Left lobe of liver (tissue), 2 donors: Measurements from ENCODE around the gene TRPV2. TPM values are rescaled to one million over a fixed set of nuclear protein-coding genes. Genes with fewer than 3 reads are reported as not detected.

Experiments used
- ATAC-seq: fragments of 200-7000 bp; cut with Tn5 transposase; one replicate; pipeline ENCODE4 v1.9.1; 2020; ENCODE audit warnings: mild to moderate bottlenecking, moderate library complexity
- DNase-seq: peaks from one replicate; pipeline ENCODE4 v3.0.0-alpha.2; 2020; ENCODE audit warnings: low spot score
- total RNA-seq: library from RNA; stranded (reverse); gene quantifications from one replicate; pipeline ENCODE4 v1.2.1, GENCODE V29; 2021
- donor health status: DM: no; HTN: no; CAD: no; lungs with moderate emphysema.
- donor health status: DM: no; HTN: yes; CAD: no.

Gene TRPV2
- total RNA-seq, 1 donor from 2014 or later = 3.1 TPM

DNA sequence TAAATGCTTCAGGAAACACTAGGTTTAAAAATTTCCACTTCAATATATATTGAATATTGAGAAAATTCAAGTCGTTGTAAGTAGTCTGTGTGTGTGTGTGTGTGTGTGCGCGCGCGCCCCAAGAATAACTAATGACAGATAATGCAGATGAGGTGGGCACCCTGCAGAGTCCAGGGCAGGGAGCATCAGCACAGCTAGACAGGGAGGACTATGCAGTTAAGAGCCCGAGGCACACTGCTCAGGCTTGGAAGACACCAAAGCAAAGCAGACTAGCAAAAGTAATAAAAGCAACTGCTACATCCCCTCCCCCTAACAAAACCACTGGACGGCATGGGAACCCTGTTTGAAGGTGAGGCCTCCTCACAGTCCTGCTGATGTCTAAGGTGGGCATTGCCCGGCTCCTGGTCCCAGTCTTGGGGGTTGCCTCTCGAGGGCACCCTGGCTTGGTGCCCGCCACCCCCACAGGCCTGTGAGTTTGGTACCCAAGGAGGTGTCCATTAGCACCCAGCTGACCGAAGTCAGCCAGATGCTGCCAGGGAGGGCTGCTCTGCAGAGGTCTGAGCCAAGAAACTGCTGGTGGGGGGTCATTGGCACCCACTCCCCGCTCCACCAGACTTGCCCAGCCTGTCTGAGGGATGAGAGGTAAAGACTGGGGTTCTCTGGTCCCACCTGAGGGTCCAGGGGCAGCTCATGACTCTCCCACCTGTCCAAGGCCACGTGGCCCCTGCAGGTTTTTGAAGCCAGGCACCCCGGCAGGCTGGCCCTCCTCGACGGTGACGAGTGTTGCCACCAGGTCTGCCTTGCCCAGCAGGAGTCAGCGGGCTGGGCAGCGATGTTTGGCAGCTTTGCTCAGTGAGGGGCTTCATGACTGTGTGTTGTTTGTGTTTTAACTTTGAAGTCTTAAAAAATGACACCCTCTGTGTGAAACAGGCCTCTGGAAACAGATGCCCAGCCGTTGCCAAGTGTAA is 58.0 kb downstream of the TRPV2 start:
- DNase-seq = no peak
- no peak for ATAC-seq

- no peak for ATAC-seq
- DNase-seq = no peak
Observed at GRCh38 chr17:16474012-16474725, 58.8 kb downstream of the TRPV2 start.

GRCh38 chr17:16475179-16475704 is 59.9 kb downstream of the TRPV2 start:
- DNase-seq = no peak
- no peak for ATAC-seq

DNA sequence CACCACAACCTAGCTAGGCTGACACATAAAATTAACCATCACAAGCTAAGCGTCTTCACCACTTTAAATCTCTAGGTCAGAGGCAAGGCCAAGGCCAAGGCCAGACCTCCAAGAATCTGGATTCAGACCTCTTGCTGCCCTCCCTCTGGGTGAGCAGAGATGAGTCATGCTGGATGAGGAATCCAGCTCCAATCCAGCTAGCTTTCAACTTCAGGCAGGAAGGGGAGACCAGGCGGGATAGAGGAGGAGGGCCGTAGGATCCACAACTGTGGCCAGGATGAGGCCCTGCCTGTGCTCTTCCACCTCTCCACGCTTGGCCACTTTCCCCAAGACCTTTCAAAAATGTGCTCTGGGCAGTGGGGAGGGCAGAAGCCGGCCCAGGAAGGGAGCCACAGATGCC is 61.9 kb downstream of the TRPV2 start:
- no peak for DNase-seq
- peak; percentile 19 for ATAC-seq

DNA sequence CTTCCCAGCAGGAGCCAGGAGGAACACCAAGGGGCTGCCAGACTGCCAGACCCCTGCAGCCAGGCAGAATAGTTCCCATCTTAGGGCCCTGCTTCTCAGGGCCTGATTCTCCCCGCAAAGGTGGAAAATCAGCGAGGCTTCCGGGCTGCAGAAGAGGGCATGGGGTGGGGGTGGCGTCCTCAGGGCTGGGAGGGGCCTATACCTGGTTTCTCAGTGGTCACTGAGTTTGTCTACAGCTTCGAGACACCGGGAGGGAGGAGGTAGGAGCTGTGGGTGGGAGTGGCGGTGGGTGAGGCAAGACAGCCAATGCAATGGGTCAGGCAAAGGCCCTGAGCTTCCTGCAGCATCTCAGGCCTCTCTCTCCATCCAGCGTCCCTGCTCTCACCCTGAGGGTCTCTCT is 62.3 kb downstream of the TRPV2 start:
- DNase-seq = no peak
- ATAC-seq = no peak

DNA sequence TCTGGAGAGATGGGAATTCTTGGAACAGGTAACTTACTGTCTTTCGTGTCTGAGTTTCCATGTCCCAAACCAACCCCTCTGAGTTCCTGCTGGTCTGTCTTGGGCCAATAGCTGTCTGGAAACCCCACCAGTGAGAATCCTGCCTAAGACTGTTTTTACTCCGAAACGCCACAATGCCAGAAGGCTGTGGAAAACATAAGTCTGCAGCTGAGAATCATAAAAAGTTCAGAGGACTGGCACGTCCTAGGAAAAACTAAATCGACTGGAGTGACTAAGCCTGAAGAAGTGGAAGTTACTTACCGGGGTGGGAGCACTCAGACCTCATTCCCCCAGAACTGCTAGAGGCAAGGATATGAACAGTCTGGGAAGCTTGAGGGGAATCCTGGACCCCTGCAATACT is 63.3 kb downstream of the TRPV2 start:
- ATAC-seq (no peak), DNase-seq (no peak)

DNA sequence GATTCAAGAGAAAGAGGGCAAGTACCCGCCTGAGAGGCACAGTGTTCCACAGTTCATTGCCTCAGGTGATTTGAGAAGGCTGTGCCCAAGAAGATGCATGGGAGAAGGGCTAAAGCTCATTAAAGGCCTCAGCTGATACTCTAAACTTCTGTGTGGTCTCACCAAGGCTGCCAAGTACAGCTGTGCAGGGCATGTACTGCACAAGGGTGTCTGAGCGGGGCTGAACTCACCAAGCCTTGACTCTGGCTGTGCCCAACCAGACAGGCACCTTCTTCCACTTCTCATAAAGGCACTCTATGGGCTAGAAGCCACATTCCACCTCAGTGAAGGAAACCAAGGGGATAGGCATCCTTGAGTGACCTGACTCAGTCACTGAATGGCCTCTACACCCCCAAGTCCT is 63.9 kb downstream of the TRPV2 start:
- no peak for ATAC-seq
- no peak for DNase-seq

GRCh38 chr17:16480995-16481394 is 65.6 kb downstream of the TRPV2 start:
- DNase-seq = no peak
- no peak for ATAC-seq

DNA sequence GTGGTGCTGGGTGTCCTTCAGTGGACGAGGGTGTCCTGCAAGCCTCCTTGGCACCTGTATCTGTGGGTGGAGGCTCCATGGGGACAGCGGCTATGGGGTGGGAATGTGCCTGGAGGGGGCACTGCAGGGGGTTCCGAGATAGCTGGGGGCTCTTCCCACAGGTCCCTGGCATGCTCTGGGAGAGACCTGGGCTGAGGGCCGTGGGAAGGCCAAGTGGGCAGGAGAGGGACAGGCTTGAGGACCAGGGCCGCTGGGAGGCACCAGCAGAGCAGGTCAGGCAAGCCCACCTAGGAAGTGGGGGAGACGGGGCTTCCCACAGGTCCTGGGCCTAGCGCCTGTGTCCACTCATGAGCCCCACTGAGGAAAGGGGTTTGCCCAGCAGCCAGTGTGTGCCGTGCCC is 66.9 kb downstream of the TRPV2 start:
- ATAC-seq (no peak), DNase-seq (no peak)

- ATAC-seq (peak; percentile 80), DNase-seq (no peak)
Observed at GRCh38 chr17:16483021-16483645, 67.8 kb downstream of the TRPV2 start.

GRCh38 chr17:16484445-16485175 is 69.2 kb downstream of the TRPV2 start:
- DNase-seq (no peak), ATAC-seq (no peak)

Other genes with a start within 250 kb of the TRPV2 start
- gene NCOR1, start 200.0 kb upstream of the TRPV2 start, total RNA-seq = 58.1 TPM
- gene PIGL, start 198.4 kb upstream of the TRPV2 start, total RNA-seq = 18.5 TPM
- 22.8 TPM for gene CENPV, start 62.1 kb upstream of the TRPV2 start, total RNA-seq
- 1,692 TPM for gene UBB, start 34.5 kb upstream of the TRPV2 start, total RNA-seq
- 0.13 TPM for gene LRRC75A, start 76.6 kb downstream of the TRPV2 start, total RNA-seq
- gene ZNF287, start 153.6 kb downstream of the TRPV2 start, total RNA-seq = 0.25 TPM
- gene ZNF624, start 238.3 kb downstream of the TRPV2 start, total RNA-seq = 0.60 TPM